Fibroblast of skin of abdomen (primary cell): ENCODE measurements around the gene TACC3.

Source experiments
- DNase-seq: peaks from one replicate; pipeline ENCODE4 v3.0.0-alpha.2; 2013

Gene TACC3

GRCh38 chr4:1793940-1794808, 72.9 kb downstream of the TACC3 start:
- DNase-seq = no peak
